ENCODE results near the gene SLC12A7. TPM values are rescaled to one million over a fixed set of nuclear protein-coding genes. Genes with fewer than 3 reads are reported as not detected.
"Not testable (repeated sequence)": the region's sequence is repeated elsewhere in the genome, so short reads cannot be mapped to it uniquely, and the experiment has no call there.

SLC12A7 gene
- total RNA-seq, 1 experiment from 2014 or later: 22.5 TPM

DNA sequence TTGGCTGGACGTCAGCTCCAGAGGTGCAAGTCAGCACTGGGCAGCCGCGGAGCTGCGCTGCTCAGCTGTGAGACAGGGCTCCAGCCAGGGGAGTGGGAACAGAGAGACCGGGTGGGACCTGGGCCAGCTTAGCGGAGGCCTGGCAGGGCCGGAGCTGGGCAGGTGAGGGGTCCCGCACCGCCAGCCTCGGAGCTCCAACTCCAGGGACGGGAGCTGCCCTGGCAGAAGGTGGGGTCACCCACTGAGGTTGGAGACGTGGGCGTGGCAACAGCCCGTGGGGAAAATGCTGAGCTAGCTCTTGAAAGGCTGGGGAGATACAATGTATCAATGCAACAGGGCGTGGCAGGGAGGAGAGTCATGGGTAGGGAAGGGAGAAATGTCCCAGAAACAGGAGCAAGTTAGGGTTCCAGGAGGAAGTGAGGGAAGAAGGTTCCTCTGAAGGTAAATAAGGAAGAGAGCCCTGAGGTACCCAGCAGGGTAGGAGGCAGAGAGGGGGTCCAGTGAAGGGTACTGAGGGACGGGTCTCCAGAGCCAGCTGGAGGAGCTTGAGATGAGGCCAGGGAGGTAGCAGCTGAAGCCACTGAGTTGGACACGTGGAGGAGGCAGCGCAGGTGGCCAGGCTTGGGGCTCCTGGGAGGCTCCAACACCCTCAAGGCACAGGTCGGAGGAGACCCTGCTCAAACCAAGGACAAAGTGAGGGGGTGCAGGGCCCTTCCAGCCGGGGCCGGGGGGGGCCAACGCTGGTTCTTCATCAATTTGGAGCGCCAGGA, 104.0 kb downstream of the SLC12A7 start:
- in situ Hi-C loops (cut with HindIII; ENCODE audit: low sequenced_read_pairs): no loop called here

GRCh38 chr5:1007221-1007680, 104.6 kb downstream of the SLC12A7 start:
- in situ Hi-C loops (cut with HindIII; ENCODE audit: low sequenced_read_pairs): no loop called here
- DNase-seq (ENCODE audit: low spot score): no peak

More for the DNA sequence above, 104.0 kb downstream of the SLC12A7 start:
- DNase-seq (ENCODE audit: low spot score): no peak

- DNase-seq (ENCODE audit: low spot score): no peak
Measured at GRCh38 chr5:1006656-1007071, 105.2 kb downstream of the SLC12A7 start.

DNA sequence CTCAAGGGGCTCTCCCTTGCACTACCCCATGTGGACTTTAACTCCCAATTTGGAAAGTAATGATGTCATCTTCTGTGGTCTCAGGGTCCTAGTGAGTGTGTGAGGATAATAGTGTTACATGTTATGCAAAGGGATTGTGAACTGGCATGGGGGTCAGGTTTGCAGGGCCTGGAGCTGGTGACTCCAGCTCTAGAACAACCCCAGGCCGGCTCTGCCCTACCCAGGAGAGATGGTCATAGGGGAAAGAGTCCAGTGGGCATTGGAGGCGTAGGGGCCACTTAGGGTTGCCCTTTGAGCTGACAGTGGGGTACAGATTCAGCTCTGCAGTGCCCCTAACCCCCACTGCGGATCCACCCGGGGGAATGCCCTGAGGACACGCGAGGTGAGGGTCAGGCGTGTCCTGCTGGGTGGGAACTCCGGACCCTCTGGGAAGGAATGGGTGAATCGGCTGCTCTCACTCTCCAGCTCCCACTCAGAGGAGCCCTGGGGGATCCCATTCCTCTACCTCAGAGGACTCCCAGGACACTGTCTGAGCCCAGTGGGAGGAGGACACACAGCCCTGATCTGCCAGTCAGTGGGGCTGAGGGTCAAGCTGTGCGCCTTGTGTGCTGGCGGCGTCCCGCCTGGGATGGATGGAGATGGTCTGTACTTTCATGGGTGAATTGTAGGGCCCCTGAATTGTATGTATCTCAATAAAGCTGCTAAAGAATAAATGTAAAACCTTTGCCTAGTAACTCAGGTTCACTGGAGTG, 105.8 kb downstream of the SLC12A7 start:
- in situ Hi-C loops (cut with HindIII; ENCODE audit: low sequenced_read_pairs): no loop called here
- no peak for DNase-seq (ENCODE audit: low spot score)

More at GRCh38 chr5:1006656-1007071, 105.2 kb downstream of the SLC12A7 start:
- in situ Hi-C loops (cut with HindIII; ENCODE audit: low sequenced_read_pairs): no loop called here

DNA sequence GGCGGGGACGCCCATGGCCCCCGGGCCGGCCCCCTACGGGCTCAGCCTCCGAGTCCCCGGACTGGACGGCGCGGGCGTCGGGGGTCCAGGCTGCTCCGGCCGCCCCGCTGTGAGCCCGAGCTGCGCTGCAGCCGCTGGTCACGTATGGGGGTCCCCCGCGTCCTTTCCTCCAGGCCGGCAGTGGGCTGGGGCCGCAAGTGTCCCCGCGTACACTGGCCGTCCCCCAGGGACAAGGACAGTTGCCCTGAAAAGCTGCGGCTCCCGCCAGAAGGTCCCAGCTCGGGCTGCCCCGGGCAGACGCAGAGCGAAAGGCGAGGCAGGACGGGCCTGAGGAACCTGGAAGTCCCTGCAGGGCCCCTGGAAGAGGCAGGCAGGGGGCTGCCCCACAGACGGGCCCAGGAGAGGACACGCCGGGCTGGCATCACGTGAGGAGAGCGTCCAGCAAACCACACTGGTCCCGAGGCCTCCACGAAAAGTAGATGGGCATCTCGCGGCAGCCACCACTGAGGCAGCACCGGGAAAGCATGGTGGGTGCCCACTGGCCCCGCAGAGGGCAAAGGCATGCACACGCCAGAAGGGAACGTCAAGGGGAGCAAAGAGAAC, 106.5 kb downstream of the SLC12A7 start:
- DNase-seq (ENCODE audit: low spot score): no peak
- in situ Hi-C loops (cut with HindIII; ENCODE audit: low sequenced_read_pairs): no loop called here

DNA sequence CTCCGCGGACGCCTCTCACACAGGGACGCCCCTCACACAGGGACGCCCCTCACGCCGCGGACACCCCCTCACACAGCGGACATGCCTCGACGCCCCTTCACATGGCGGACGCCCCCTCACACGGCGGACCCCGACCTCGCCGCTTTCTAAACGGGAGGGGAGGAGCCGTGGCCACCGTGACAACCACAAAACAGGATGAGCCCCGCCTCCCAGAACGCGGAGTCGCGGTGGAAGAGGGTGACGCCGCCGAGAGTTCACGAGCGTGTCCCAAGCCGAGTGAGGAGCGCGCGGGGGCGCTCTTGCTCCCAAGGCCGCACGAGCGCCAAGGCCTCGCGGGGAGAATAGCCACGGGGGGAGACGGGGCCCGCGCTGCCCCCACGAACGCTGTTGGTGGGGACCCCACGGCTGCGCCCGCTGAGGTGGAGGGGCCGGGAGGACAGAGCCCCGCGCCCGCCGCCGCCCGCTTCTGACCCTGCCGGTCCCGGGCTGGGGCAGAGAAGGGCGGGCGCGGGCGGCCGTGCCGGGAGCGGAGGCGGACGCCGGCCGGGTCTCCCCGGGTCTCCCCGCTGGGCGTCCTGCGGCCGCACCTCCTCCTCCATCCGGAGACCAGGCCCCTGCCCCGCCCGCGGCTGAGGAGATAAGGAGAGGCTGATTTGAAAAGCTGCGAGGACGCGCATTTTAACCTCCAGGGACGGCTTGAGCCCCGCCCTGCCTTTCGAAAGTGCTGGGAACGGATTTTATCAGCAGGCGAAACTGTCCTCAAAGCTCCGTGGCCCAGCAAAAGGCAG, 107.2 kb downstream of the SLC12A7 start:
- no peak for DNase-seq (ENCODE audit: low spot score)
- in situ Hi-C loops (cut with HindIII; ENCODE audit: low sequenced_read_pairs): no loop called here

DNA sequence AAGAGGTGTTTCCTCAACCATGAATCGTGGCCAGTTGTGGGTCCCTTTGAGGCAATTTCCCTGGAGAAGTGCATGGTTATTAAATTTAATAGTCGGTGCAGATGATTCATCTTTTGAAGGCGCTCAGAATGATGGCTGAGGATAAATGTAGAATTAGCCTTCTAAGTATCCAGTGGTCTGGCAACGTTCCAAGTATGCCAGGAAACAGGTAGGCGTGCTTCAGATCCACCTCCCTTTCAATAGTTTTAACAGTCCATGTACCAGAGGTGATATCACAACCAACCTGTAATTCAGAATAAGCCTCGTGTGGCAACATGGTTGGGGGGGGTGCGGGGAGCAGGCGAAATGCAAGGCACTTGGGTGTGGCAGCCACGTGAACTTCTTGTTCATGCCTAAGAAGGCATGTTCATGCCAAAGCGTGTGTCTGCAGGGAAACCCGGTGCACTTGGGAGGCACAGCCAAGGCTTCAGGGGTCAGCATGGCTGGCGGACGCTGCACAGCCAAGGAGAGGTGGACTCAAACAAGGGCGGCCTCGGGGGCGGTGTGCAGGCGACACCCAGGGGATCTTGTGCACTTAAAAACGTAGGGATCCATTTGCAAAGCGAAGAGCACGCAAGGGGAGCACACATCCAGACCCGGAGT, 108.4 kb downstream of the SLC12A7 start:
- no peak for DNase-seq (ENCODE audit: low spot score)

GRCh38 chr5:1002836-1003235, 109.0 kb downstream of the SLC12A7 start:
- DNase-seq (ENCODE audit: low spot score): no peak
- in situ Hi-C loops (cut with HindIII; ENCODE audit: low sequenced_read_pairs): no loop called here

More for the DNA sequence above, 108.4 kb downstream of the SLC12A7 start:
- in situ Hi-C loops (cut with HindIII; ENCODE audit: low sequenced_read_pairs): no loop called here

- DNase-seq (ENCODE audit: low spot score): no peak
- in situ Hi-C loops (cut with HindIII; ENCODE audit: low sequenced_read_pairs): no loop called here
Measured at GRCh38 chr5:1002271-1002546, 109.7 kb downstream of the SLC12A7 start.

DNA sequence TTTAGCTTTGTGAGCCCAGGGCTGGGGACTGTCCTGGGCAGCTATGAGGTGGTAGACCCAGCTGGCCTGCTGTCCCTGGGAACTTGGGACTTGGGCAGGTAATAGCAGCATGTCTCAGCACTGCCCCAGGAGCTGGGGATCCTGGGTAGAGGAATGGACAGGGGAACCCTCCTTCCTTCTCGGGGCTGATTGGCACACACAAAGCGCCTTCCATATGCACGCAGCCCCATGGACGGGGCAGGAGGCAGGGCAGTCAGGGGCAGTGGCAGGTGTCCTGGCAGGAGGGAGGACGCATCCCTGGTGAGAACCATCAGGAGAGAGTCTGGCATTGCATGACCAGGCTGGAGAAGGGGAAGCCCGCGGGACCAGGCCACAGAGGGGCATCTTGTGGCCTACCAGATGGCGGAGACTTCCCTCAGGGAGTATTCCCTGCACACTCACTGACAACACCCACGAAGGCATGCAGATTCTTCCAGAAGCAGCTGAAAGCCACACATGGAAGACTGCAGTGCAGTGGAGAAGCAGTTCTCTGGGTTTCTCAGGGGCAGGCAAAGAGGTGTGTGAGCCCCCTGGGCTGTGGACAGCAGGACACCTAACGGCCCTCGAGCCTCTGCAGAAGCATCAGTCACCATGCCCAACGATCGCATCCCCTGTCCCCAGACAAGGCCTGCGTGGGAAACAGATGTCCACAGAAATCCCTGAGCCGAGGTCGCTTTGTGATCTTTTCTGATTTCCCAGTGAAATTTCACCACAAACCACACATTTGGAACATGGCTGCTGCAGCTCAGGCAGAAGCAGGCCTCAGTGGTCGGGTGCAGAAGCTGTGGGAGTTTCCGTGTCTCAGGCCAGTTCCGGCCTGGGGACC, 110.2 kb downstream of the SLC12A7 start:
- in situ Hi-C loops (cut with HindIII; ENCODE audit: low sequenced_read_pairs): no loop called here
- DNase-seq (ENCODE audit: low spot score): no peak

DNA sequence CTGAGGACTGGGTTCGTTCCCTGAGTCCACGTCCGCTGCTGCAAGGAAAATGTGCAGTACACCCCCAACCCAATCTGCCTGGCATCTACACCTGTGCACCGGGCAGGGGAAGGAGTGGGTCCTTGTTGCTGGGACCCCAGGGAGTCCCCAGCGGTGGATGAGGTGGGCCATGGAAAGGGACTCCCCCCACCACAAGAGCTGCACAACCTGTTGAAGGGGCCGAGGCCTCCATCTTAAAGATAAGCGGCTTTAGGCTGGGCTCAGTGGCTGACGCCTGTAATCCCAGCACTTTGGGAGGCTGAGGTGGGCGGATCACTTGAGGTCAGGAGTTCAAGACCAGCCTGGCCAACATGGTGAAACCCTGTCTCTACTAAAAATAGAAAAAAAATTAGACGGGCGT, 111.0 kb downstream of the SLC12A7 start:
- DNase-seq (ENCODE audit: low spot score); in situ Hi-C loops (cut with HindIII; ENCODE audit: low sequenced_read_pairs): not testable (repeated sequence)

Other genes starting within 250 kb of the SLC12A7 start
- 47.8 and 68.7 TPM in 2 replicates for gene BRD9, start 219.3 kb downstream of the SLC12A7 start, total RNA-seq (2014; rRNA removed; shearing (Covaris generic))
- gene TRIP13, start 219.2 kb downstream of the SLC12A7 start, total RNA-seq (2014; rRNA removed; shearing (Covaris generic)): 61.0 and 67.2 TPM in 2 replicates
- gene NKD2, start 103.3 kb downstream of the SLC12A7 start, total RNA-seq (2014; rRNA removed; shearing (Covaris generic)): 2.1 and 6.0 TPM in 2 replicates
- 0.37 and 1.0 TPM in 2 replicates for gene SLC6A19, start 89.5 kb upstream of the SLC12A7 start, total RNA-seq (2014; rRNA removed; shearing (Covaris generic))
- not detected in 2 replicates for gene SLC6A18, start 113.3 kb upstream of the SLC12A7 start, total RNA-seq (2014; rRNA removed; shearing (Covaris generic))
- gene TERT, start 183.0 kb upstream of the SLC12A7 start, total RNA-seq (2014; rRNA removed; shearing (Covaris generic)): 0.85 and 1.5 TPM in 2 replicates
- gene CLPTM1L, start 233.0 kb upstream of the SLC12A7 start, total RNA-seq (2014; rRNA removed; shearing (Covaris generic)): 177 and 229 TPM in 2 replicates